Large intestine (tissue), 3 donors: ENCODE results near the gene TCERG1. TPM values are rescaled to one million over a fixed set of nuclear protein-coding genes. Genes with fewer than 3 reads are reported as not detected.

Source experiments
- DNase-seq, 2 donors: peaks; one replicate each; pipeline versions ENCODE4 v3.0.0 to v3.0.0-alpha.2; 2013
- H3K27ac ChIP-seq: one replicate; pipeline ENCODE4 v1.5.1; 2013; ENCODE audit warnings: low read length
- H3K27me3 ChIP-seq: 2 replicates; pipeline ENCODE4 v1.6.1; 2013; ENCODE audit warnings: low read length; ENCODE audit not compliant: control insufficient read depth, insufficient read depth
- H3K36me3 ChIP-seq: 2 replicates; pipeline ENCODE4 v1.6.1; 2013; ENCODE audit warnings: low read length; ENCODE audit not compliant: control insufficient read depth, insufficient read depth
- H3K4me1 ChIP-seq: one replicate; pipeline ENCODE4 v1.6.1; 2013; ENCODE audit warnings: low read length; ENCODE audit not compliant: control insufficient read depth, insufficient read depth
- H3K4me3 ChIP-seq: one replicate; pipeline ENCODE4 v1.5.1; 2013; ENCODE audit warnings: low read length
- H3K9me3 ChIP-seq: one replicate; pipeline ENCODE4 v1.6.1; 2013; ENCODE audit warnings: mild to moderate bottlenecking, low read depth, low read length, moderate library complexity; ENCODE audit not compliant: control insufficient read depth
- WGBS: methylation state at CpG from one replicate; pipeline ENCODE4 v1.1.5; 2013; ENCODE audit warnings: low lambda C conversion rate; ENCODE audit not compliant: insufficient coverage; 5-methylcytosine and 5-hydroxymethylcytosine counted together
- polyA plus RNA-seq: library from polyadenylated mRNA; unstranded; fragments of 120-200 nt; gene quantifications from one replicate; pipeline ENCODE4 v1.2.1, GENCODE V29; 2013

TCERG1 gene
- polyA plus RNA-seq, 1 donor: 93.1 TPM

DNA sequence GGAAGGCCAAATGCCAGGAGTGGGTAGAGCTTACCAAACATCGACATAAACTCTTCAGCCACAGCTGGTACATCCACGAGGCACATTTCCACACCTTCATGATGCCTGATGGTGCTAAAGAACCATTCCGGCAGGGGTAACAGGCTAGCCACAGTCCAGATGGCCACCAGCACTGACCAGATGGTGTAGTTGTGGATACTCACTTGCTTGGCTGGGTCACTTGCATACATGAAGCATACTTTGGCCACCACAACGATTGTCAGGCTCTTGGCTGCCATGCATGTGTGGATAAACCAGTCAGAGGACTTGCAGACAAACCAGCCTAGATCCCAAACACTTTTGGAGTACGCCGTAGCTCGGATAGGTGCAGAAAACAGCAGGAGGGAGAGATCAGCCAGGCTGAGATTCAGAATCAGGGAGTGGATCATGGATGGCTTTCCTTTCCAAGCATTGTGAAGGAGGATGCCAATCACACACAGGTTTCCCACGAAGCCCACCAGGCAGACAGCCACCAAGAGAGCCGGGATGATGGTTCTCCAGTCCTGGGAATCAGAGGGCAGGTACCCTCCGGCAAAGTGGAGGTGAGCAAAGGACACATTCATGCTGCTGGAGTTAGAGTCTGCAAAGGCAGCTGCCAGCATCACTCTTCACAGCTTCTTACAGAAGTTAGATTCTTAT is 68.5 kb downstream of the TCERG1 start:
- DNase-seq: no peak
- peaks cover 6% of the 10 kb centered on the region for H3K36me3 ChIP-seq
- no peaks in the 10 kb centered on the region for H3K27me3 ChIP-seq
- H3K4me1 ChIP-seq: peaks cover 2% of the 10 kb centered on the region
- no peaks in the 10 kb centered on the region for H3K9me3 ChIP-seq
- 100% methylated on average over 2 of the region's 10 CpGs for WGBS
- H3K4me3 ChIP-seq: no peak overlapping the region
- H3K27ac ChIP-seq: no peak overlapping the region

DNA sequence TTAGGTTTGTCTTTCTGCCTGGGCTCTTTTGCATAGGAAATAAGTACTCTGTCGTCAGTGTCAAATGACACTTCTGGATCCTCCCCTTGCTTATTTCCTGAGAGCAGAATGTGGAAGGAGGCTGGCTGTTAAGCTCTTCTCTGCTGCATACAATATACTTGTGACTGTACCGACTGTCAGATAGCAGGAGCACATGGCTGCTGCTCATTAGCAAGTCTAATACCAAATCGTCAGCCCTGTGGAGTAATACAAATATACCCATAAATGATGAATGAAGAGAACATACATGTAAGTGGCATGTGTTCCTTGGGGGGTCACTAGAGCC is 69.0 kb downstream of the TCERG1 start, which contains the start of gene GPR151:
Gene GPR151 (minus strand): TSS at position 40 of the 325 bp plus-strand sequence. CDS start 77 bp downstream, outside the sequence.
- no peak for DNase-seq
- Histone ChIP-seq H3K27ac (no peak within 1 kb of the TSS), H3K36me3 (peaks cover 3% of the 10 kb centered on the region), H3K4me3 (no peak within 1 kb of the TSS), H3K4me1 (peaks cover 2% of the 10 kb centered on the region), H3K9me3 (no peaks in the 10 kb centered on the region), H3K27me3 (no peaks in the 10 kb centered on the region)
- WGBS: no CpG with 5 or more reads among the region's 3 CpGs

- Histone ChIP-seq H3K27ac (no peak overlapping the region), H3K27me3 (peaks cover 3% of the 10 kb centered on the region), H3K4me3 (no peak overlapping the region), H3K36me3 (no peaks in the 10 kb centered on the region), H3K9me3 (no peaks in the 10 kb centered on the region), H3K4me1 (peaks cover 2% of the 10 kb centered on the region)
- no CpG with 5 or more reads among the region's 2 CpGs for WGBS
- DNase-seq: no peak
These were observed 72.4 kb downstream of the TCERG1 start for GRCh38 chr5:146519554-146519953.

- H3K27me3 ChIP-seq: peaks cover 3% of the 10 kb centered on the region
- DNase-seq: peak; percentile 8 to 52
- no peak overlapping the region for H3K27ac ChIP-seq
- H3K9me3 ChIP-seq: no peaks in the 10 kb centered on the region
- WGBS: no CpG with 5 or more reads among the region's 2 CpGs
- H3K36me3 ChIP-seq: no peaks in the 10 kb centered on the region
- peaks cover 2% of the 10 kb centered on the region for H3K4me1 ChIP-seq
- no peak overlapping the region for H3K4me3 ChIP-seq
These were observed 73.6 kb downstream of the TCERG1 start for GRCh38 chr5:146520731-146521130.

GRCh38 chr5:146521403-146522106 is 74.4 kb downstream of the TCERG1 start:
- no peak for DNase-seq
- H3K9me3 ChIP-seq: no peaks in the 10 kb centered on the region
- 71% methylated on average over 1 of the region's 8 CpGs for WGBS
- peaks cover 2% of the 10 kb centered on the region for H3K4me1 ChIP-seq
- H3K27ac ChIP-seq: no peak overlapping the region
- H3K4me3 ChIP-seq: no peak overlapping the region
- H3K36me3 ChIP-seq: no peaks in the 10 kb centered on the region
- peaks cover 5% of the 10 kb centered on the region for H3K27me3 ChIP-seq

DNA sequence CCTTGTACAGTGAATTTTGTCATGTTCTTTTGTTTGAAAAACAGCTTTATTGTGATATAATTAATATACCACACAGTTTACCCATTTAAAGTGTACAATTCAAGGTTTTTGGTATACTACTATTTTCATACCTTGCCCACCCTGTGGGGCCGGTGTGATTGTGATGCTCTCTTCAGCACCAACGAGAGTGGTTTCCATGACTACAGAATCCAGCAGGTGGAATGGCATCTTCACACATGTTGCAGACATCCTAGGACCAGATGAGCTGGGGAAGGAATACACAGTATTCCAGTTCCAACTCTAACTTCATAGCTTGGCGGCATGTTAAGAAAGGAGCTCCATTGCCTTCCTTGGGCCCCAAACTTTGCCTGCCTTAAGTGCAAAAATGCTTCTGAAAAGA is 76.6 kb downstream of the TCERG1 start:
- Histone ChIP-seq H3K27ac (no peak overlapping the region), H3K36me3 (no peaks in the 10 kb centered on the region), H3K27me3 (peaks cover 7% of the 10 kb centered on the region), H3K4me1 (peaks cover 2% of the 10 kb centered on the region), H3K4me3 (no peak overlapping the region), H3K9me3 (no peaks in the 10 kb centered on the region)
- WGBS: no CpG with 5 or more reads among the region's 3 CpGs
- DNase-seq: no peak

GRCh38 chr5:146527785-146528184 is 80.7 kb downstream of the TCERG1 start:
- H3K9me3 ChIP-seq: no peaks in the 10 kb centered on the region
- DNase-seq: no peak
- WGBS: 71% methylated on average over 1 of the region's 3 CpGs
- H3K4me1 ChIP-seq: no peaks in the 10 kb centered on the region
- H3K27me3 ChIP-seq: peaks cover 7% of the 10 kb centered on the region
- no peak overlapping the region for H3K4me3 ChIP-seq
- no peaks in the 10 kb centered on the region for H3K36me3 ChIP-seq
- H3K27ac ChIP-seq: no peak overlapping the region

DNA sequence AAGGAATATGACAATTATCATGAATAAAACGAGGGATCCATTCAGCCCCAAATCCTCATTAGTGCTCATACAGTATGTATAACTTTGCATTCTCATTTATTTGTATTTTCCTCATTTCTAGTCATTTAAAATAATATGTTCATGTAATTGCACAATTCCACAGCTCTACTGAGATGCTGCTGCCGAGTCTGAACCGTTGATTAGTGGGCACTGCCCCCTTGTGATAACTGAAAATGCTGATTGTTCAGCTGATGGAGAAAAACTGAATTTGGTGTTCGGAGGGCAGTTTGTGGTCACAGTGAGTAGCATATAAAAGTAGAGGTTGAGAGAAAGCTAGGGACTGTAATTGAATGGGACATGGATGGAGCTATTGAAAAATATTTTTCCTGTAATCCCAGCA is 81.1 kb downstream of the TCERG1 start:
- H3K9me3 ChIP-seq: no peaks in the 10 kb centered on the region
- H3K27me3 ChIP-seq: peaks cover 7% of the 10 kb centered on the region
- no peak overlapping the region for H3K4me3 ChIP-seq
- H3K4me1 ChIP-seq: no peaks in the 10 kb centered on the region
- no peak overlapping the region for H3K27ac ChIP-seq
- WGBS: 76% methylated on average over 3 of the region's 4 CpGs
- H3K36me3 ChIP-seq: no peaks in the 10 kb centered on the region
- no peak for DNase-seq

- Histone ChIP-seq H3K4me3 (no peak overlapping the region), H3K36me3 (no peaks in the 10 kb centered on the region), H3K27ac (no peak overlapping the region), H3K4me1 (no peaks in the 10 kb centered on the region), H3K27me3 (peaks cover 4% of the 10 kb centered on the region), H3K9me3 (no peaks in the 10 kb centered on the region)
- no CpG with 5 or more reads among the region's 2 CpGs for WGBS
- no peak for DNase-seq
These were observed 82.9 kb downstream of the TCERG1 start for GRCh38 chr5:146529984-146530383.

DNA sequence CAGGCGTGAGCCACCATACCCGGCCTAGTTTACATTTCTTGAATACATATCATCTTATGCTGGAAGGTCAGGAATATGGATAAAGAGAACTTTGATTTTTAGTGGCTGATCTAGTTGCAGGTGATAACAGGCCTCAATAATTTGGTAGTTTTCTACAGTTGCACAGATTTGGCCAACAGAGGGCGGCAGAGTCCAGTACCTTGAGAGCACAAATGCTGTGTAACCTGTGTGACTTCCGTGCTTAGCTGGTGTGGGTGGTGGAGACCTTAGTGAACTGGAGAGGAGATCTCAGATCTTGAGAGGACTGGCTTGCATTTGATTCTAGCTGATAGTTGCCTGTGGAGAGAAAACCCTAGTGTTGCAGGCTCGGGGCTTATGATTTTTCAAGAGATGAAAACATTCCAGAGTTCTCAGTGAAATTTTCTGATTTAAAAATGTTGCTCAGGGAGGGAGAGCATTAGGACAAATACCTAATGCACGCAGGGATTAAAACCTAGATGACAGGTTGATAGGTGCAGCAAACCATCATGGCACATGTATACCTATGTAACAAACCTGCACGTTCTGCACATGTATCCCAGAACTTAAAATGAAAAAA is 86.2 kb downstream of the TCERG1 start:
- DNase-seq: peak; percentile 38 to 48
- H3K36me3 ChIP-seq: no peaks in the 10 kb centered on the region
- WGBS: 67% methylated on average over 1 of the region's 7 CpGs

More for the DNA sequence above, 86.2 kb downstream of the TCERG1 start:
- Histone ChIP-seq H3K27ac (no peak overlapping the region), H3K4me1 (no peaks in the 10 kb centered on the region), H3K4me3 (no peak overlapping the region), H3K27me3 (no peaks in the 10 kb centered on the region), H3K9me3 (no peaks in the 10 kb centered on the region)
